Spleen (tissue), 7 donors: ENCODE results near the gene PARD6G.

ENCODE experiments used
- POLR2A ChIP-seq, 3 donors: fragments of 450-650 bp; IDR thresholded peaks; one replicate each; pipeline ENCODE4 v1.5.1; 2017; ENCODE audit warnings: antibody characterized with exemption in 3 of 3, mild to moderate bottlenecking in 1 of 3
- POLR2AphosphoS5 ChIP-seq, 3 donors: sonication (generic); formaldehyde crosslinking; IDR thresholded peaks; one replicate each; pipeline ENCODE4 v1.5.1; 2017; ENCODE audit warnings: antibody characterized with exemption in 3 of 3
- TF ChIP-seq, protein P1 (sequence below), 11 experiments: fragments of 200-600 bp in 7 of 11; fragments of 450-650 bp in 4 of 11; sonication (generic) in 4 of 11; IDR thresholded peaks in 8 of 11; conservative IDR thresholded peaks in 3 of 11; 1 replicate in 7 of 11; 2 replicates in 4 of 11; pipeline versions ENCODE4 v1.4.0 to v1.8.0; 2016 to 2021; ENCODE audit warnings: antibody characterized with exemption in 11 of 11, inconsistent platforms in 4 of 11, mild to moderate bottlenecking in 1 of 11
- donor health status: DM: no; HTN: no; CAD: no; lungs with moderate emphysema.
- donor health status: DM: no; HTN: no; CAD: no.
- donor health status: DM: no; HTN: no; CAD: no.

GRCh38 chr18:80172056-80172455 lies 75.3 kb downstream of the PARD6G start:
- TF ChIP-seq POLR2AphosphoS5 (IDR thresholded peaks at IDR 0.05) (no peak), POLR2A (IDR thresholded peaks at IDR 0.05) (no peak)
- TF ChIP-seq, protein P1, sequence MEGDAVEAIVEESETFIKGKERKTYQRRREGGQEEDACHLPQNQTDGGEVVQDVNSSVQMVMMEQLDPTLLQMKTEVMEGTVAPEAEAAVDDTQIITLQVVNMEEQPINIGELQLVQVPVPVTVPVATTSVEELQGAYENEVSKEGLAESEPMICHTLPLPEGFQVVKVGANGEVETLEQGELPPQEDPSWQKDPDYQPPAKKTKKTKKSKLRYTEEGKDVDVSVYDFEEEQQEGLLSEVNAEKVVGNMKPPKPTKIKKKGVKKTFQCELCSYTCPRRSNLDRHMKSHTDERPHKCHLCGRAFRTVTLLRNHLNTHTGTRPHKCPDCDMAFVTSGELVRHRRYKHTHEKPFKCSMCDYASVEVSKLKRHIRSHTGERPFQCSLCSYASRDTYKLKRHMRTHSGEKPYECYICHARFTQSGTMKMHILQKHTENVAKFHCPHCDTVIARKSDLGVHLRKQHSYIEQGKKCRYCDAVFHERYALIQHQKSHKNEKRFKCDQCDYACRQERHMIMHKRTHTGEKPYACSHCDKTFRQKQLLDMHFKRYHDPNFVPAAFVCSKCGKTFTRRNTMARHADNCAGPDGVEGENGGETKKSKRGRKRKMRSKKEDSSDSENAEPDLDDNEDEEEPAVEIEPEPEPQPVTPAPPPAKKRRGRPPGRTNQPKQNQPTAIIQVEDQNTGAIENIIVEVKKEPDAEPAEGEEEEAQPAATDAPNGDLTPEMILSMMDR (IDR thresholded peaks at IDR 0.05 in 8 of 11, conservative IDR thresholded peaks at IDR 0.05 in 3 of 11), result no peak
